GM12873 (cell line): ENCODE measurements around the gene BBX.

Experiments
- TF ChIP-seq, protein P1 (sequence below): IDR thresholded peaks from 2 replicates; pipeline ENCODE4 v1.5.1; 2012; ENCODE audit warnings: low read depth, mild to moderate bottlenecking, moderate library complexity, low read length, control low read depth; ENCODE audit not compliant: insufficient read depth; ENCODE audit errors: missing control alignments

The BBX gene

DNA sequence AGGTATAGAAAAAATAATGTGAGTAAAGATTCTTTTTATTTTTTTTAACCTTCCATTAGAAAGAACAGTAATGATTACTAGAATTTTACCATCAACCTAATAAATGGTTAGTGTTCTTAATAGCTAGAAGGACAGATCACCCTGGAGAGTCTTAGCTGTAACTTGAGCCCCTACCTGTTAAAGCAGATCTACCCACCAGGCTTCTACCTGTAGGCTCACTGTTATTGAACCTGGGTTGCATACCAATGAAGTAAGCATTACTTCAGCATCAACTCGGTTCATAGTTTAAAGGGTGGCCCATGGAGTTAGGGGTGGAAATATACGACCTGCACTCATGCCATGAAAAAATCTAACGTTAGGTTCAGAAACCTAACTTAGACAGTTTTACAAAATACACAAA is 280.4 kb downstream of the BBX start:
- TF ChIP-seq, protein P1, sequence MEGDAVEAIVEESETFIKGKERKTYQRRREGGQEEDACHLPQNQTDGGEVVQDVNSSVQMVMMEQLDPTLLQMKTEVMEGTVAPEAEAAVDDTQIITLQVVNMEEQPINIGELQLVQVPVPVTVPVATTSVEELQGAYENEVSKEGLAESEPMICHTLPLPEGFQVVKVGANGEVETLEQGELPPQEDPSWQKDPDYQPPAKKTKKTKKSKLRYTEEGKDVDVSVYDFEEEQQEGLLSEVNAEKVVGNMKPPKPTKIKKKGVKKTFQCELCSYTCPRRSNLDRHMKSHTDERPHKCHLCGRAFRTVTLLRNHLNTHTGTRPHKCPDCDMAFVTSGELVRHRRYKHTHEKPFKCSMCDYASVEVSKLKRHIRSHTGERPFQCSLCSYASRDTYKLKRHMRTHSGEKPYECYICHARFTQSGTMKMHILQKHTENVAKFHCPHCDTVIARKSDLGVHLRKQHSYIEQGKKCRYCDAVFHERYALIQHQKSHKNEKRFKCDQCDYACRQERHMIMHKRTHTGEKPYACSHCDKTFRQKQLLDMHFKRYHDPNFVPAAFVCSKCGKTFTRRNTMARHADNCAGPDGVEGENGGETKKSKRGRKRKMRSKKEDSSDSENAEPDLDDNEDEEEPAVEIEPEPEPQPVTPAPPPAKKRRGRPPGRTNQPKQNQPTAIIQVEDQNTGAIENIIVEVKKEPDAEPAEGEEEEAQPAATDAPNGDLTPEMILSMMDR, result no peak

DNA sequence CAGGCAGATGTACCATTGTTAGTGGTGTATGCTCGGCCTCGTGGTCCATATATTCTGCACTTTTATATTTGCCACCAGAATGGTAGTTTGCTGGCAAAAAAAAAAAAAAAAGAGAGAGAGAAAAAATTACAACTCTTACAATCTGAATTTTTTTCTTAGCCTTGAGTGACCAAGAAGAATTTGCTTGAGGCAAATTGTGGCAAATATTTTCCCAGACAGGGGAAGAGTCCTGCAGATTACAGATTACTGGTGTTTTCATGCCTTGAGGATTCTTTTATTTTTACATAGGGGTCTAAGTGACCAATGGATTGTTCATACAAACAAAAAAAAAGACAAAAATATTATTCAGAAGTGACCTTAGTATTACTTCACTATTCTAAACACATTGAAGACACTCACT is 283.3 kb downstream of the BBX start:
- TF ChIP-seq, protein P1, result no peak

DNA sequence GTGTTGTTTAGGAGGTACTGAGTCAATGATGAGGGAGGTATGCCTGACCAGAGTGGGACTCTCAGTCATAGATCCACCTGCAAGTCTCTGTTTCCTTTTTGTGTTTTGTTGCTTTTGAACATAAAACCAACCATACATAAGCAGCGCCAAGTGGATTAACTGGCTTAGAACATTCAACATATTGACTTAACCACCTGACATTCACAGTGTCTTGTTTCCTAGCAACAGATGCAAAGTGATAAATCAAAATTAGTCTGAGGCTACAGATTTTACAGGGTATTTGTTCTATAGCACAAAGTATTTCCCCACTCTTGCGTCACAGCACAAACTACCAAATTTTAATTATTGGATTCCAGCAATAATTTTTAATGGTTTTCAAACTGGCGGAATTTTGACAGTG is 283.8 kb downstream of the BBX start:
- TF ChIP-seq, protein P1, result no peak

DNA sequence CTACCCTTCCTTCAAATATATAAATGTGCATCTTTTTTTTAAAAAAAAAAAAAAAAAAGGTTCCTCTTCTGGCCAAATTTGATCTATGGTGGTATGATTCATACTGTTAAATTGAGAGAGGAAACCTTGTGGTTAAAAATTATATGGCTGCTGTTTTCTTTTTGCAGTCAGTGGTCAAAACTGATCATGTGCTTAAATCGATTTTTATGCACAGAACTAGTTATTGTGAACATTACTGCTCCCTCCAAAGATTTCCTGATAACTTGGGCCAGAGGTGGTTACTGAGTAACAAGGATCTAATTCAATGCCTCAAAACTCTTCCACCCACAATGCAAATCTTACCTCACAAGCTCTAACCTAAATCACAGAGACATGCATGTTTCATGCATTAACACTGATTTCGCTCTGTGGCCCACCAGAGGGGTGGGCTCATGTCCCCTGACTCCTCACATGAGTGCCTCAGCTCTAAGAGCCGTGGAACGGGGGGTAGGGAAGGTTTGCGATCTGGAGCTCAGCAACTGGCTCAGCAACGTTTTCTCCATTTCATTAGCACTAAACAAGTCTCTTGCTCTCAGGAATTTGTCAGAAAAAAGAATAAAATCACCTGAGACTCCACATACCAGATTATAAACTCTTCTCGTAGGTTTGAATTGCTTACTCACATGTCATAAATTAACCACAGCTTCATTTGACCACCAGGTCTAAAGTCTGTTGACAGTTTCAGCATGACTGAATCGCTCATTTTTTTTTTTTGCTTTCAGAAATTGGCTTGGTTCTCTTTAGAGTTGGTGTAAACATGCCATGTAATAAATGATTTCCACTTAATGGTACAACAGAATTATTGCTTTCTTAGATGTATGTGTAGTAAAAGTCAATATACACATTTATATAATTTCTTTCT is 287.7 kb downstream of the BBX start:
- TF ChIP-seq, protein P1, result no peak

DNA sequence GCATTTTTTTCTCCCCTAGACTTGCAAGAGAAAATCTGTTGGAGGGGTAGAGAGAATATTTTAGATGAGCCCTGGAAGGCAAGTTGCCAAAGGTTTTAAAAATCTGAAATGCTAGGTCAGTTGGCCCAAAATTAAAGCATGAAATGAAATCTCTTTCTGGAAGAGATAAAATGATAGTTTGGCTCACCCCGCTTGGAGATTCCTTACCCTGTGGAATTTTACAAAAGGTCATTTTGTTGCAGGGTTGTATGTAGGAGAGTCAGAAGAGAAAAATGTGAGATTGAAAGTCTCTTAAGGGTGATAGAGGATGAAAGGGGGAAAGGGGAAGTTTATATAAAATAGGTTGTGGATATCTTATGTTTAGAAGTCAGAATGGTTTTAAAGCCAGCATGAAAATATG is 290.3 kb downstream of the BBX start:
- TF ChIP-seq, protein P1, result no peak

DNA sequence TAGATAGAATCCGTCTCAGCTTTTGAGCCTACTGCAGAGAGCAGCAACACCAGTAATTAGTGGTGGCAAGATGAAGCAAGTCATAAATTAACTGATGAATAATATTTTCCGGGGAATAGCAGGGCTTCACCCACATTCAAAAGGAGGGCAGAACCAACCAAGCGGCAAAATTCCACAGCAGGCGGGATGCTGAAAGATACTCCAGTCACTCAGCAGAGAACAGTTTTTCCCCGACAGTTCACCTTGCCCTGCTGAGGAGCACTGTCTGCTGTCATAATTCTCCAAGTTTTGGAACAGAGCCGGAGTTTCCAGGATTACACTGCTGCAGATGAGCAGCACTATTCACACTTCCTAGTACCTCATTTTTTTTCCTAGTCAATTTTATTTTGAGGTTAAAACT is 293.3 kb downstream of the BBX start:
- TF ChIP-seq, protein P1, result no peak

DNA sequence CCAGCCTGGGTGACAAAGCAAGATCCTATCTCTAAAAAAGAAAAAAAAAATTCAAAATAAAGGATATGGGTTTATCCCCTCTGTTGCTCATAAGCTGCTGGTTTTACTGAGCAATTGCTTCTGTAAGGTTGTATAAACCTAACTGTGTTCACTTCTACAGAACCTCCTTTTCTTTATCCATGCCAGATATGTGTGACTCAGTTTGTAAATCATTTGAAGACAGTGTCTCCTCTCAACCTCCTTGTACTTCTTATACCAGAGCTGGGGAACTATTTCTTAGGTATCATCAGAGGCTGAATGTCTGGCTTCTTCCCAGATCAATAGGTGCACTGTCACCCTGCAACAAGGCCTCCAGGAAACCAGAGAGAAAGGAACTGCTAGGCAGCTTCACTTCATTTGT is 294.3 kb downstream of the BBX start:
- TF ChIP-seq, protein P1, result no peak
